ENCODE measurements around the gene KIRREL3.
"Not testable (repeated sequence)": the region's sequence is repeated elsewhere in the genome, so short reads cannot be mapped to it uniquely, and the experiment has no call there.

KIRREL3 gene

GRCh38 chr11:126409620-126409985 is 591.0 kb downstream of the KIRREL3 start:
- DNase-seq, result no peak

- no peak for DNase-seq
Measured at GRCh38 chr11:126408901-126409619, 591.5 kb downstream of the KIRREL3 start.

- DNase-seq, result no peak
Measured at GRCh38 chr11:126408496-126408895, 592.1 kb downstream of the KIRREL3 start.

- DNase-seq, result no peak
Measured at GRCh38 chr11:126407682-126408288, 592.8 kb downstream of the KIRREL3 start.

- no peak for DNase-seq
Measured at GRCh38 chr11:126407101-126407521, 593.5 kb downstream of the KIRREL3 start.

GRCh38 chr11:126406368-126406767 is 594.2 kb downstream of the KIRREL3 start:
- DNase-seq, result no peak

GRCh38 chr11:126405906-126406305 is 594.7 kb downstream of the KIRREL3 start:
- DNase-seq, result no peak

- DNase-seq, result no peak
Measured at GRCh38 chr11:126405374-126405773, 595.2 kb downstream of the KIRREL3 start.

GRCh38 chr11:126404367-126404766 is 596.2 kb downstream of the KIRREL3 start:
- no peak for DNase-seq

GRCh38 chr11:126403658-126404057 is 596.9 kb downstream of the KIRREL3 start:
- DNase-seq, result no peak

- DNase-seq, result no peak
Measured at GRCh38 chr11:126403022-126403581, 597.5 kb downstream of the KIRREL3 start.

- DNase-seq, result no peak
Measured at GRCh38 chr11:126400479-126400878, 600.1 kb downstream of the KIRREL3 start.

- no peak for DNase-seq
Measured at GRCh38 chr11:126400019-126400418, 600.6 kb downstream of the KIRREL3 start.

- DNase-seq, result no peak
Measured at GRCh38 chr11:126398721-126399120, 601.8 kb downstream of the KIRREL3 start.

- no peak for DNase-seq
Measured at GRCh38 chr11:126398296-126398695, 602.3 kb downstream of the KIRREL3 start.

GRCh38 chr11:126396965-126397364 is 603.6 kb downstream of the KIRREL3 start:
- DNase-seq, result no peak

- not testable (repeated sequence) for DNase-seq
Measured at GRCh38 chr11:126396266-126396665, 604.3 kb downstream of the KIRREL3 start.

GRCh38 chr11:126395784-126396183 is 604.8 kb downstream of the KIRREL3 start:
- not testable (repeated sequence) for DNase-seq

- not testable (repeated sequence) for DNase-seq
Measured at GRCh38 chr11:126394634-126395072, 605.9 kb downstream of the KIRREL3 start.

- DNase-seq, result no peak
Measured at GRCh38 chr11:126394036-126394435, 606.5 kb downstream of the KIRREL3 start.

- DNase-seq, result no peak
Measured at GRCh38 chr11:126393143-126393542, 607.4 kb downstream of the KIRREL3 start.

- no peak for DNase-seq
Measured at GRCh38 chr11:126392633-126393013, 607.9 kb downstream of the KIRREL3 start.

GRCh38 chr11:126391970-126392632 is 608.5 kb downstream of the KIRREL3 start:
- no peak for DNase-seq

Measured in activated CD4-positive, alpha-beta T cell treated with anti-CD3 and anti-CD28 coated beads, Interleukin-2, amount 50 U/mL, for 16 hours (primary cell).